ENCODE data around the gene NLRP11.
"Not testable (repeated sequence)": the region's sequence is repeated elsewhere in the genome, so short reads cannot be mapped to it uniquely, and the experiment has no call there.

The NLRP11 gene

GRCh38 chr19:55777528-55777927 lies 54.3 kb downstream of the NLRP11 start:
- no peak for TF ChIP-seq CTCF (IDR thresholded peaks at IDR 0.05; ENCODE audit: low read depth, low read length, missing control alignments)
- in situ Hi-C loops (cut with HindIII; ENCODE audit: low sequenced_read_pairs), result no loop called here
- H3K4me3 ChIP-seq (ENCODE audit: low read depth, low read length), result no peak overlapping the region
- no peak for DNase-seq (ENCODE audit: low read depth)

DNA sequence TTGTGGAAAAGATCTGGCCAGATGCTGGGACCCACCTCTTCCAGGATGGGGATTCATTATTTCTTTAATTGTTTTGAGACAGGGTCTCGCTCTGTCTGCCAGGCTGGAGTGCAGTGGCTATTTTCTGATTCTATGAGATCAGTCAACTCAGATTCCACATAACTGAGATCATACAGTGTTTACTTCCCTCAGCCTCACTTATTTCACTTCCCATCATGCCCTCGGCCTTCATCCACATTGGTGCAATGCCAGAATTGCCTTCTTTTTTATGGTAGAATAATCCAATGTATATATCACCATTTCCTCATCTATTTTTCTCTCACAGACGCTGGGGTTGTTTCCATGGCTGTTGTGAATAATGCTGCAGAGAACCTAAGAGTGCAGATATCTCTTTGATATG lies 62.2 kb downstream of the NLRP11 start:
- in situ Hi-C loops (cut with HindIII; ENCODE audit: low sequenced_read_pairs); DNase-seq (ENCODE audit: low read depth); H3K4me3 ChIP-seq (ENCODE audit: low read depth, low read length): not testable (repeated sequence)

DNA sequence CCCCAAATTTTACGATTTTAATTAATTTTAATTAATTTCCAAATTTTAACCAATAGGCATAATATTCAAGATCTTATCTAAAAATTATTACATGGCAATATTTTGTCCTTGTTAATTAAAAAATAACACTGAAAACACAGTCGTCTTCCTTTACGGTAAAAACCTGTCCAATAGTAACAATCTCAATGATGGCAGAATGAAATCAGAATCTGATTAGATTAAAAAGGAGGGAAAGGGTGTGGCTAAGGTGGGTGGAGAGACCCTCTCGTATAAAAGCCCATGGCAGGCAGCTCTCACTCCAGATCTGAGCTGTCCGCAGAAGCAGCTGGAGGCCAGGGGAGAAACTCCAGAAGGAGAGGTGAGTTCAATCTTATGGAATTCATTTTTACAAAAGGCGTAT lies 63.0 kb downstream of the NLRP11 start, which contains the start of gene RFPL4AL1:
RFPL4AL1 (plus strand) TSS at position 301 of the 400 bp plus-strand sequence. CDS start 2,687 bp downstream, outside the sequence.
- in situ Hi-C loops (cut with HindIII; ENCODE audit: low sequenced_read_pairs); H3K4me3 ChIP-seq (ENCODE audit: low read depth, low read length): not testable (repeated sequence)

DNA sequence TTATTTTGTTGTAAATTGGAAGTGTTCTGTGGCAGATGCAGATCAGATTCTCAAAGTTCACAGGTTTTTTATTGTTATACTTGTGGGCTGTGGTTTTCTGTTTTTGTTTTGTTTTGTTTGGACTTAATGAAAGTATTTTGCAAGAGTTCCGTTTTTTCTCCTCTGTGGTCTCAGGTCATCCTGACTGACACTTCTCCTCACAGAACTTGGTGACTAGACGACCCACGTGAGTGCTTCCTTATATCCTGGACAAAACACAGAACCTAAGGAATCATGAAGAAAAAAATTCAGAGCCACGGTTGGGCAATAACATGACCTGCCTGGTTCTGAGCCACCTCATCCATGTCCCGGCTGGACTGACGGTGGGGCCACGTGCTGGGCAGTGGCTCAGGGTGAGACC lies 65.3 kb downstream of the NLRP11 start:
- DNase-seq (ENCODE audit: low read depth), result no peak
- H3K4me3 ChIP-seq (ENCODE audit: low read depth, low read length), result no peak overlapping the region
- in situ Hi-C loops (cut with HindIII; ENCODE audit: low sequenced_read_pairs), result no loop called here
- TF ChIP-seq CTCF (IDR thresholded peaks at IDR 0.05; ENCODE audit: low read depth, low read length, missing control alignments), result no peak

More for the DNA sequence above, 63.0 kb downstream of the NLRP11 start, which contains the start of gene RFPL4AL1:
- not testable (repeated sequence) for DNase-seq (ENCODE audit: low read depth)

DNA sequence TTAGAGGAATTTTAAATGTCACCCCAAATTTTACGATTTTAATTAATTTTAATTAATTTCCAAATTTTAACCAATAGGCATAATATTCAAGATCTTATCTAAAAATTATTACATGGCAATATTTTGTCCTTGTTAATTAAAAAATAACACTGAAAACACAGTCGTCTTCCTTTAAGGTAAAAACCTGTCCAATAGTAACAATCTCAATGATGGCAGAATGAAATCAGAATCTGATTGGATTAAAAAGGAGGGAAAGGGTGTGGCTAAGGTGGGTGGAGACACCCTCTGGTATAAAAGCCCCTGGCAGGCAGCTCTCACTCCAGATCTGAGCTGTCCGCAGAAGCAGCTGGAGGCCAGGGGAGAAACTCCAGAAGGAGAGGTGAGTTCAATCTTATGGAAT lies 73.0 kb downstream of the NLRP11 start, which contains the start of gene RFPL4A:
RFPL4A (plus strand) TSS at position 301 of the 400 bp plus-strand sequence. CDS start 2,704 bp downstream, outside the sequence.
- in situ Hi-C loops (cut with HindIII; ENCODE audit: low sequenced_read_pairs); H3K4me3 ChIP-seq (ENCODE audit: low read depth, low read length); DNase-seq (ENCODE audit: low read depth): not testable (repeated sequence)

DNA sequence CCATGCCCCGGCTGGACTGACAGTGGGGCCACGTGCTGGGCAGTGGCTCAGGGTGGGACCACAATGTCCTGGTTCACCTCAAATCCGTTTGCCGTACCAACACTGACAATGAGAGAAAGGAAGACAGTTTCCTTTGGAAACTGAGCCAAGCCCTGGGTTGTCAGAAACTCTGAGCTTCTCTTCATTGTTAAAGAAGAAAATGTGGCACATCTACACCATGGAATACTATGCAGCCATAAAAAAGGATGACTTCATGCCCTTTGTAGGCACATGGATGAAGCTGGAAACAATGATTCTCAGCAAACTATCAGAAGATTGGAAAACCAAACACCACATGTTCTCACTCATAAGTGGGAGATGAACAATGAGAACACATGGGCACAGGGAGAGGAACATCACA lies 75.0 kb downstream of the NLRP11 start:
- in situ Hi-C loops (cut with HindIII; ENCODE audit: low sequenced_read_pairs); DNase-seq (ENCODE audit: low read depth); H3K4me3 ChIP-seq (ENCODE audit: low read depth, low read length): not testable (repeated sequence)

- no peak overlapping the region for H3K4me3 ChIP-seq (ENCODE audit: low read depth, low read length)
- DNase-seq (ENCODE audit: low read depth), result no peak
- in situ Hi-C loops (cut with HindIII; ENCODE audit: low sequenced_read_pairs), result no loop called here
- no peak for TF ChIP-seq CTCF (IDR thresholded peaks at IDR 0.05; ENCODE audit: low read depth, low read length, missing control alignments)
Observed at GRCh38 chr19:55753401-55753800, 78.4 kb downstream of the NLRP11 start.

- TF ChIP-seq CTCF (IDR thresholded peaks at IDR 0.05; ENCODE audit: low read depth, low read length, missing control alignments), result no peak
- H3K4me3 ChIP-seq (ENCODE audit: low read depth, low read length), result no peak overlapping the region
- DNase-seq (ENCODE audit: low read depth), result no peak
- in situ Hi-C loops (cut with HindIII; ENCODE audit: low sequenced_read_pairs), result no loop called here
Observed at GRCh38 chr19:55750715-55751114, 81.1 kb downstream of the NLRP11 start.

- TF ChIP-seq CTCF (IDR thresholded peaks at IDR 0.05; ENCODE audit: low read depth, low read length, missing control alignments), result no peak
- H3K4me3 ChIP-seq (ENCODE audit: low read depth, low read length), result no peak within 1 kb of the TSS
- in situ Hi-C loops (cut with HindIII; ENCODE audit: low sequenced_read_pairs), result no loop called here
- no peak for DNase-seq (ENCODE audit: low read depth)
Observed at GRCh38 chr19:55738302-55738701, 93.5 kb downstream of the NLRP11 start, which contains the start of gene NLRP9. Gene NLRP9, minus strand, starts transcription at chr19:55738402. Its CDS starts 28 bp downstream, at chr19:55738374.
